A549 (cell line): ENCODE data around the gene TXN2. TPM values are rescaled to one million over a fixed set of nuclear protein-coding genes. Genes with fewer than 3 reads are reported as not detected.

Experiments used
- ATAC-seq, 2 experiments: fragments of 200-7000 bp in 1 of 2; fragments of >200 bp in 1 of 2; cut with Nextera tagmentation in 1 of 2; cut with Tn5 transposase in 1 of 2; 3 replicates each; pipeline versions ENCODE4 v1.8.0 to v1.9.1; 2018 to 2020; ENCODE audit warnings: mild to moderate bottlenecking in 1 of 2, moderate library complexity in 1 of 2
- CTCF ChIA-PET: fragments of 300-600 bp; sonication (Branson Sonifier 250); formaldehyde crosslinking; extraction: SDS; loops from one replicate; lab custom pipeline; 2021; ENCODE audit warnings: antibody characterized with exemption, inconsistent platforms; lab: Yijun Ruan, JAX
- POLR2A ChIA-PET: fragments of 350-600 bp; formaldehyde crosslinking; extraction: SDS; loops from one replicate; lab custom pipeline; 2021; ENCODE audit warnings: antibody characterized with exemption, inconsistent platforms; lab: Yijun Ruan, JAX
- DNase-seq, 2 experiments: peaks; one replicate each; pipeline versions ENCODE4 v3.0.0 to v3.0.0-alpha.2; 2011 to 2016; ENCODE audit warnings: low read depth in 1 of 2, low spot score in 1 of 2
- FAIRE-seq: peaks from 2 replicates; lab custom pipeline; 2011; peaks lifted over from hg19 to GRCh38; lab: Jason Lieb, UNC
- H3K27ac ChIP-seq, 2 experiments: fragments of >200 bp; sonication (Bioruptor Twin); formaldehyde crosslinking; 3 replicates each; pipeline ENCODE4 v1.5.1; 2016 to 2017
- H3K4me1 ChIP-seq: fragments of >200 bp; sonication (Bioruptor Twin); formaldehyde crosslinking; 3 replicates; pipeline ENCODE4 v1.6.1; 2016
- H3K4me2 ChIP-seq: fragments of >200 bp; sonication (Bioruptor Twin); formaldehyde crosslinking; 3 replicates; pipeline ENCODE4 v1.6.1; 2016
- H3K4me3 ChIP-seq: fragments of >200 bp; sonication (Bioruptor Twin); formaldehyde crosslinking; 3 replicates; pipeline ENCODE4 v1.5.1; 2016
- H3K9me3 ChIP-seq: fragments of >200 bp; sonication (Bioruptor Twin); formaldehyde crosslinking; 3 replicates; pipeline ENCODE4 v1.6.1; 2016
- CBX2 ChIP-seq: fragments of 200-600 bp; sonication (generic); IDR thresholded peaks from 2 replicates; pipeline ENCODE4 v1.6.1; 2016; ENCODE audit warnings: low read depth, mild to moderate bottlenecking, borderline replicate concordance
- E2F6 ChIP-seq: IDR thresholded peaks from 2 replicates; pipeline ENCODE4 v1.6.1; 2012; ENCODE audit warnings: low read depth, borderline replicate concordance
- EHF ChIP-seq: fragments of 250-450 bp; sonication (Bioruptor Pico); IDR thresholded peaks from 2 replicates; pipeline ENCODE4 v1.5.0; 2020; ENCODE audit warnings: mild to moderate bottlenecking
- ELK1 ChIP-seq: fragments of 150-350 bp; IDR thresholded peaks from 2 replicates; pipeline ENCODE4 v1.6.1; 2014; ENCODE audit warnings: low read depth, mild to moderate bottlenecking, low read length
- EP300 ChIP-seq, 2 experiments: fragments of >200 bp; sonication (Bioruptor Twin); formaldehyde crosslinking; IDR thresholded peaks; 2 replicates in 1 of 2; 3 replicates in 1 of 2; pipeline ENCODE4 v1.6.1; 2016 to 2017
- FOSB ChIP-seq: fragments of 250-450 bp; sonication (Bioruptor Pico); IDR thresholded peaks from 2 replicates; pipeline ENCODE4 v1.5.0; 2020; ENCODE audit warnings: mild to moderate bottlenecking, moderate library complexity
- FOSL2 ChIP-seq, 2 experiments: fragments of 450-650 bp in 1 of 2; fragments of >200 bp in 1 of 2; sonication (Bioruptor Twin) in 1 of 2; formaldehyde crosslinking; IDR thresholded peaks; 2 replicates each; pipeline versions ENCODE4 v1.5.0 to v1.6.1; 2016 to 2020; ENCODE audit warnings: mild to moderate bottlenecking in 1 of 2, moderate library complexity in 1 of 2
- GATA3 ChIP-seq: IDR thresholded peaks from 2 replicates; pipeline ENCODE4 v1.6.1; 2012; ENCODE audit warnings: borderline replicate concordance
- HEYL ChIP-seq: fragments of 250-450 bp; sonication (Bioruptor Pico); IDR thresholded peaks from 2 replicates; pipeline ENCODE4 v1.8.0; 2021; ENCODE audit warnings: mild to moderate bottlenecking, moderate library complexity
- HOXB13 ChIP-seq: fragments of 250-450 bp; sonication (Bioruptor Pico); IDR thresholded peaks from 2 replicates; pipeline ENCODE4 v1.5.0; 2020; ENCODE audit warnings: low read depth, mild to moderate bottlenecking, moderate library complexity
- JUN ChIP-seq, 2 experiments: fragments of >200 bp; sonication (Bioruptor Twin); formaldehyde crosslinking; IDR thresholded peaks; 2 replicates in 1 of 2; 3 replicates in 1 of 2; pipeline ENCODE4 v1.6.1; 2016 to 2017
- JUNB ChIP-seq: fragments of >200 bp; sonication (Bioruptor Twin); formaldehyde crosslinking; IDR thresholded peaks from 2 replicates; pipeline ENCODE4 v1.6.1; 2016
- KDM1A ChIP-seq: fragments of 200-600 bp; sonication (generic); IDR thresholded peaks from 2 replicates; pipeline ENCODE4 v1.6.1; 2016; ENCODE audit warnings: low read depth, mild to moderate bottlenecking
- NFE2L2 ChIP-seq: fragments of 150-350 bp; conservative IDR thresholded peaks from 2 replicates; pipeline ENCODE4 v1.6.1; 2014; ENCODE audit warnings: low read length
- NPAS2 ChIP-seq: fragments of 250-450 bp; sonication (Bioruptor Pico); IDR thresholded peaks from 2 replicates; pipeline ENCODE4 v1.8.0; 2022; ENCODE audit warnings: mild to moderate bottlenecking, moderate library complexity, borderline replicate concordance
- NR3C1 ChIP-seq: fragments of >200 bp; sonication (Bioruptor Twin); formaldehyde crosslinking; IDR thresholded peaks from 3 replicates; pipeline ENCODE4 v1.6.1; 2017
- POLR2AphosphoS2 ChIP-seq: conservative IDR thresholded peaks from 2 replicates; pipeline ENCODE4 v1.6.1; 2012; ENCODE audit warnings: low read length, improper control_type of control experiment, inconsistent platforms
- RARB ChIP-seq: fragments of 250-450 bp; sonication (Bioruptor Pico); IDR thresholded peaks from 2 replicates; pipeline ENCODE4 v1.8.0; 2021; ENCODE audit warnings: mild to moderate bottlenecking, moderate library complexity
- RCOR1 ChIP-seq: fragments of 150-350 bp; IDR thresholded peaks from 2 replicates; pipeline ENCODE4 v1.6.1; 2014; ENCODE audit warnings: antibody characterized with exemption, low read length, low read depth
- SREBF2 ChIP-seq: fragments of 450-650 bp; IDR thresholded peaks from 2 replicates; pipeline ENCODE4 v1.6.1; 2014; ENCODE audit warnings: mild to moderate bottlenecking, moderate library complexity
- TFCP2L1 ChIP-seq: fragments of 250-450 bp; sonication (Bioruptor Pico); IDR thresholded peaks from 2 replicates; pipeline ENCODE4 v1.5.0; 2021; ENCODE audit warnings: mild to moderate bottlenecking
- ZFP36 ChIP-seq: fragments of 450-650 bp; IDR thresholded peaks from 2 replicates; pipeline ENCODE4 v1.6.1; 2014; ENCODE audit warnings: borderline replicate concordance; ENCODE audit not compliant: partially characterized antibody
- ZNF302 ChIP-seq: fragments of 250-450 bp; sonication (Bioruptor Pico); IDR thresholded peaks from 2 replicates; pipeline ENCODE4 v1.9.0; 2021; ENCODE audit warnings: inconsistent platforms, mild to moderate bottlenecking, moderate library complexity
- WGBS: methylation state at CpG from one replicate; pipeline ENCODE4 v1.1.6; 2017; ENCODE audit errors: missing lambda C conversion rate; 5-methylcytosine and 5-hydroxymethylcytosine counted together
- polyA plus RNA-seq, 4 experiments: library from polyadenylated mRNA; depleted of rRNA in 3 of 4; stranded (reverse); fragments of >200 nt; fragmentation: RNase III in 1 of 4; extraction: RNeasy Plus Mini Kit Qiagen cat#74134 plus additional on column Dnase treatment in 1 of 4; gene quantifications; 2 replicates in 3 of 4; 3 replicates in 1 of 4; pipeline ENCODE4 v1.2.3, GENCODE V29; 2011 to 2017
- TF ChIP-seq, protein P1 (sequence below): IDR thresholded peaks from 2 replicates; pipeline ENCODE4 v1.6.1; 2012
- TF ChIP-seq, protein P2 (sequence below): fragments of >200 bp; sonication (Bioruptor Twin); formaldehyde crosslinking; IDR thresholded peaks from 3 replicates; pipeline ENCODE4 v1.5.1; 2016

Gene TXN2
- polyA plus RNA-seq, 2 of the 4 experiments (the other 2 are of a cell fraction) = 82.2 to 89.6 TPM

GRCh38 chr22:36460202-36460601, 21.2 kb downstream of the TXN2 start:
- Histone ChIP-seq H3K9me3 (no peaks in the 10 kb centered on the region), H3K4me1 (peaks cover 58% of the 10 kb centered on the region), H3K4me2 (no peak overlapping the region), H3K4me3 (no peak overlapping the region), H3K27ac (peak overlapping the region; percentile 49 to 98)
- TF ChIP-seq NPAS2 (CRISPR knock-in tag) (no peak), JUN (IDR thresholded peaks at IDR 0.05) (no peak), TFCP2L1 (CRISPR knock-in tag) (no peak), CBX2 (no peak), RCOR1 (no peak), HOXB13 (no peak), POLR2AphosphoS2 (no peak), FOSL2 (IDR thresholded peaks at IDR 0.05) (no peak), FOSL2 (CRISPR knock-in tag; IDR thresholded peaks at IDR 0.05) (no peak), NFE2L2 (no peak), GATA3 (no peak), RARB (CRISPR knock-in tag) (no peak), JUNB (no peak)
- TF ChIP-seq, protein P1, sequence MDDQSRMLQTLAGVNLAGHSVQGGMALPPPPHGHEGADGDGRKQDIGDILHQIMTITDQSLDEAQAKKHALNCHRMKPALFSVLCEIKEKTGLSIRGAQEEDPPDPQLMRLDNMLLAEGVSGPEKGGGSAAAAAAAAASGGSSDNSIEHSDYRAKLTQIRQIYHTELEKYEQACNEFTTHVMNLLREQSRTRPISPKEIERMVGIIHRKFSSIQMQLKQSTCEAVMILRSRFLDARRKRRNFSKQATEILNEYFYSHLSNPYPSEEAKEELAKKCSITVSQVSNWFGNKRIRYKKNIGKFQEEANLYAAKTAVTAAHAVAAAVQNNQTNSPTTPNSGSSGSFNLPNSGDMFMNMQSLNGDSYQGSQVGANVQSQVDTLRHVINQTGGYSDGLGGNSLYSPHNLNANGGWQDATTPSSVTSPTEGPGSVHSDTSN = no peak
- TF ChIP-seq, protein P2, sequence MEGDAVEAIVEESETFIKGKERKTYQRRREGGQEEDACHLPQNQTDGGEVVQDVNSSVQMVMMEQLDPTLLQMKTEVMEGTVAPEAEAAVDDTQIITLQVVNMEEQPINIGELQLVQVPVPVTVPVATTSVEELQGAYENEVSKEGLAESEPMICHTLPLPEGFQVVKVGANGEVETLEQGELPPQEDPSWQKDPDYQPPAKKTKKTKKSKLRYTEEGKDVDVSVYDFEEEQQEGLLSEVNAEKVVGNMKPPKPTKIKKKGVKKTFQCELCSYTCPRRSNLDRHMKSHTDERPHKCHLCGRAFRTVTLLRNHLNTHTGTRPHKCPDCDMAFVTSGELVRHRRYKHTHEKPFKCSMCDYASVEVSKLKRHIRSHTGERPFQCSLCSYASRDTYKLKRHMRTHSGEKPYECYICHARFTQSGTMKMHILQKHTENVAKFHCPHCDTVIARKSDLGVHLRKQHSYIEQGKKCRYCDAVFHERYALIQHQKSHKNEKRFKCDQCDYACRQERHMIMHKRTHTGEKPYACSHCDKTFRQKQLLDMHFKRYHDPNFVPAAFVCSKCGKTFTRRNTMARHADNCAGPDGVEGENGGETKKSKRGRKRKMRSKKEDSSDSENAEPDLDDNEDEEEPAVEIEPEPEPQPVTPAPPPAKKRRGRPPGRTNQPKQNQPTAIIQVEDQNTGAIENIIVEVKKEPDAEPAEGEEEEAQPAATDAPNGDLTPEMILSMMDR = no peak
- POLR2A ChIA-PET = no interaction called here
- no peak for ATAC-seq
- DNase-seq = no peak
- CTCF ChIA-PET = no interaction called here
- FAIRE-seq = no peak
- 68% methylated on average over 8 of the region's 8 CpGs for WGBS

DNA sequence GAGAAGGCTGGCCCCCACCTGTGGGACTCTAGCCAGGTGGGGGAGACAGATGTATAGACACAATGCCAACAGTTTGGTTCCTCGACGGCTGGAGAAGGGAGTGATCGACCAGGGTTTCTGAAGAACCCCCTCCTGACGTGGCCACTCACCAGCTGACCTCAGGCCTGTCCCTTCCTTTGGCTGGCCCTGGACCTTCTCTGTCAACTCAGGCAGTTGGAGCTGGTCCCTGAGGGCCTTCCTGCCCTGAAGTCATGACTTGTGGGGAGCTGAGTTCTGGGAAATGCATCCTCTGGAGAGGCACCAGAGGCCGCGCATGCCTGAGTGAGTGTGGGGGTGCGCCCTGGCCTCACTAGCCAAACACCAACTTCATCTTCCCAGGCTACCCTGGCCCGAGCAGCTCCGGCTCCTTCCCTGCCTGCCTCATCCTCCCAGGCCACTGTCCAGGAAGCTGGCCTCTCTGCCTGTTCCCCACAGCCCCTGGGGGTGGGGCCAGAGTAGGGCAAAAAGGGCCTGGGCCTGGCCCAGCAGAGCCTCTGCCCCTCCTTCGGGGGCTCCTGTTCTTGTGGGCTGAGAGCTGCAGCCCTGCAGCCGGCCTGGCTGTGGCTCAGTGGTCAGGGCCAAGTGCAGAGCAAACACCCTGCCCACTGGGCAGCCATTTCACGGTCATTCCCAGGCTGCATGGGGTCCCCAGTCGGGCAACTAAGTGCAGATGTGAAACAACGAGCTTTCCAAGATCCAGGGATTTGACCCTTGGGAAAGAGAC, 23.6 kb downstream of the TXN2 start:
- peak overlapping the region; percentile 46 to 98; a peak in 5 of 6 replicates for H3K27ac ChIP-seq
- TF ChIP-seq E2F6 (no peak), SREBF2 (no peak), NFE2L2 (no peak), ZFP36 (no peak), EP300 (IDR thresholded peaks at IDR 0.05) (no peak), HEYL (CRISPR knock-in tag) (no peak), EHF (CRISPR knock-in tag) (no peak), KDM1A (no peak), FOSB (CRISPR knock-in tag) (no peak), NR3C1 (no peak), JUN (IDR thresholded peaks at IDR 0.05) (no peak), ZNF302 (CRISPR knock-in tag) (no peak), ELK1 (no peak)
- TF ChIP-seq, protein P1 = no peak
- TF ChIP-seq, all 56 proteins: peak for 0
- CTCF ChIA-PET = interaction anchor here (0.5 to 2.4 kb wide), 7 partner anchors 10 to 156 kb away, joined by 3 to 14 read pairs (median 3); no protein-coding TSS in a partner anchor
- Histone ChIP-seq H3K4me3 (no peak overlapping the region), H3K4me1 (peaks cover 50% of the 10 kb centered on the region), H3K4me2 (no peak overlapping the region), H3K9me3 (no peaks in the 10 kb centered on the region)
- FAIRE-seq (no peak), ATAC-seq (no peak), DNase-seq (no peak)
- POLR2A ChIA-PET = no interaction called here
- 91% methylated on average over 10 of the region's 14 CpGs for WGBS
